Measurements from ENCODE around the gene ASPM.
"Not testable (repeated sequence)": the region's sequence is repeated elsewhere in the genome, so short reads cannot be mapped to it uniquely, and the experiment has no call there.

The ASPM gene

GRCh38 chr1:197124376-197124775 lies 22.1 kb downstream of the ASPM start:
- Histone ChIP-seq H3K4me3 (ENCODE audit: low read length) (no peak overlapping the region), H3K4me1 (ENCODE audit: control insufficient read depth, insufficient read depth, low read length) (no peaks in the 10 kb centered on the region; the same call in 1 of the 2 replicates), H3K27ac (ENCODE audit: low read length) (no peak overlapping the region), H3K27me3 (ENCODE audit: control insufficient read depth, insufficient read depth, low read length) (no peaks in the 10 kb centered on the region), H3K36me3 (ENCODE audit: control insufficient read depth, insufficient read depth, low read length) (peaks cover 5% of the 10 kb centered on the region; the same call in 1 of the 2 replicates), H3K9me3 (ENCODE audit: control insufficient read depth, insufficient read depth, low read length) (no peaks in the 10 kb centered on the region)
- WGBS (ENCODE audit: insufficient coverage, insufficient read length), result no CpG with 5 or more reads among the region's 1 CpG
- DNase-seq (ENCODE audit: low read depth, low spot score), result no peak

GRCh38 chr1:197116156-197116555 lies 30.3 kb downstream of the ASPM start:
- H3K4me1 ChIP-seq (ENCODE audit: control insufficient read depth, insufficient read depth, low read length), result no peaks in the 10 kb centered on the region
- H3K9me3 ChIP-seq (ENCODE audit: control insufficient read depth, insufficient read depth, low read length), result no peaks in the 10 kb centered on the region
- WGBS (ENCODE audit: insufficient coverage, insufficient read length), result no CpG with 5 or more reads among the region's 2 CpGs
- no peaks in the 10 kb centered on the region for H3K27me3 ChIP-seq (ENCODE audit: control insufficient read depth, insufficient read depth, low read length)
- no peak overlapping the region for H3K27ac ChIP-seq (ENCODE audit: low read length)
- DNase-seq (ENCODE audit: low read depth, low spot score), result no peak
- peaks cover 4% of the 10 kb centered on the region; the same call in 1 of the 2 replicates for H3K36me3 ChIP-seq (ENCODE audit: control insufficient read depth, insufficient read depth, low read length)
- H3K4me3 ChIP-seq (ENCODE audit: low read length), result no peak overlapping the region

- H3K27me3 ChIP-seq (ENCODE audit: control insufficient read depth, insufficient read depth, low read length), result no peaks in the 10 kb centered on the region
- peaks cover 2% of the 10 kb centered on the region; the same call in 1 of the 2 replicates for H3K36me3 ChIP-seq (ENCODE audit: control insufficient read depth, insufficient read depth, low read length)
- H3K9me3 ChIP-seq (ENCODE audit: control insufficient read depth, insufficient read depth, low read length), result no peaks in the 10 kb centered on the region
- WGBS (ENCODE audit: insufficient coverage, insufficient read length), result no CpG with 5 or more reads among the region's 1 CpG
- DNase-seq (ENCODE audit: low read depth, low spot score), result no peak
- no peaks in the 10 kb centered on the region for H3K4me1 ChIP-seq (ENCODE audit: control insufficient read depth, insufficient read depth, low read length)
- no peak overlapping the region for H3K4me3 ChIP-seq (ENCODE audit: low read length)
- H3K27ac ChIP-seq (ENCODE audit: low read length), result no peak overlapping the region
These were observed 39.6 kb downstream of the ASPM start for GRCh38 chr1:197106869-197107268.

- Histone ChIP-seq H3K36me3 (ENCODE audit: control insufficient read depth, insufficient read depth, low read length) (peaks cover 2% of the 10 kb centered on the region; the same call in 1 of the 2 replicates), H3K4me1 (ENCODE audit: control insufficient read depth, insufficient read depth, low read length) (no peaks in the 10 kb centered on the region), H3K27me3 (ENCODE audit: control insufficient read depth, insufficient read depth, low read length) (no peaks in the 10 kb centered on the region), H3K9me3 (ENCODE audit: control insufficient read depth, insufficient read depth, low read length) (no peaks in the 10 kb centered on the region), H3K27ac (ENCODE audit: low read length) (no peak overlapping the region), H3K4me3 (ENCODE audit: low read length) (no peak overlapping the region)
- no peak for DNase-seq (ENCODE audit: low read depth, low spot score)
- no CpG with 5 or more reads among the region's 5 CpGs for WGBS (ENCODE audit: insufficient coverage, insufficient read length)
These were observed 43.2 kb downstream of the ASPM start for GRCh38 chr1:197103300-197103699.

- H3K27me3 ChIP-seq (ENCODE audit: control insufficient read depth, insufficient read depth, low read length), result no peaks in the 10 kb centered on the region
- WGBS (ENCODE audit: insufficient coverage, insufficient read length), result no CpG with 5 or more reads among the region's 3 CpGs
- no peaks in the 10 kb centered on the region for H3K4me1 ChIP-seq (ENCODE audit: control insufficient read depth, insufficient read depth, low read length)
- no peak for DNase-seq (ENCODE audit: low read depth, low spot score)
- no peak overlapping the region for H3K27ac ChIP-seq (ENCODE audit: low read length)
- H3K4me3 ChIP-seq (ENCODE audit: low read length), result no peak overlapping the region
- no peaks in the 10 kb centered on the region for H3K9me3 ChIP-seq (ENCODE audit: control insufficient read depth, insufficient read depth, low read length)
- peaks cover 2% of the 10 kb centered on the region; the same call in 1 of the 2 replicates for H3K36me3 ChIP-seq (ENCODE audit: control insufficient read depth, insufficient read depth, low read length)
These were observed 44.5 kb downstream of the ASPM start for GRCh38 chr1:197101978-197102377.

GRCh38 chr1:197100677-197101076 lies 45.8 kb downstream of the ASPM start:
- WGBS (ENCODE audit: insufficient coverage, insufficient read length), result no CpG with 5 or more reads among the region's 3 CpGs
- DNase-seq (ENCODE audit: low read depth, low spot score), result no peak
- Histone ChIP-seq H3K27me3 (ENCODE audit: control insufficient read depth, insufficient read depth, low read length) (no peaks in the 10 kb centered on the region), H3K36me3 (ENCODE audit: control insufficient read depth, insufficient read depth, low read length) (no peaks in the 10 kb centered on the region; the same call in 1 of the 2 replicates), H3K9me3 (ENCODE audit: control insufficient read depth, insufficient read depth, low read length) (no peaks in the 10 kb centered on the region), H3K4me3 (ENCODE audit: low read length) (no peak overlapping the region), H3K27ac (ENCODE audit: low read length) (no peak overlapping the region), H3K4me1 (ENCODE audit: control insufficient read depth, insufficient read depth, low read length) (no peaks in the 10 kb centered on the region)

GRCh38 chr1:197099444-197099843 lies 47.0 kb downstream of the ASPM start:
- H3K4me3 ChIP-seq (ENCODE audit: low read length), result no peak overlapping the region
- DNase-seq (ENCODE audit: low read depth, low spot score), result no peak
- no peaks in the 10 kb centered on the region for H3K9me3 ChIP-seq (ENCODE audit: control insufficient read depth, insufficient read depth, low read length)
- H3K4me1 ChIP-seq (ENCODE audit: control insufficient read depth, insufficient read depth, low read length), result no peaks in the 10 kb centered on the region
- H3K36me3 ChIP-seq (ENCODE audit: control insufficient read depth, insufficient read depth, low read length), result no peaks in the 10 kb centered on the region; the same call in 1 of the 2 replicates
- H3K27ac ChIP-seq (ENCODE audit: low read length), result no peak overlapping the region
- H3K27me3 ChIP-seq (ENCODE audit: control insufficient read depth, insufficient read depth, low read length), result no peaks in the 10 kb centered on the region

- not testable (repeated sequence) for H3K9me3 ChIP-seq (ENCODE audit: control insufficient read depth, insufficient read depth, low read length); H3K36me3 ChIP-seq (ENCODE audit: control insufficient read depth, insufficient read depth, low read length); H3K4me1 ChIP-seq (ENCODE audit: control insufficient read depth, insufficient read depth, low read length); H3K4me3 ChIP-seq (ENCODE audit: low read length); DNase-seq (ENCODE audit: low read depth, low spot score); H3K27me3 ChIP-seq (ENCODE audit: control insufficient read depth, insufficient read depth, low read length); H3K27ac ChIP-seq (ENCODE audit: low read length)
- no CpG with 5 or more reads among the region's 2 CpGs for WGBS (ENCODE audit: insufficient coverage, insufficient read length)
These were observed 49.5 kb downstream of the ASPM start for GRCh38 chr1:197096971-197097370.

- DNase-seq (ENCODE audit: low read depth, low spot score), result no peak
- Histone ChIP-seq H3K4me3 (ENCODE audit: low read length) (no peak overlapping the region), H3K9me3 (ENCODE audit: control insufficient read depth, insufficient read depth, low read length) (no peaks in the 10 kb centered on the region), H3K27me3 (ENCODE audit: control insufficient read depth, insufficient read depth, low read length) (no peaks in the 10 kb centered on the region), H3K4me1 (ENCODE audit: control insufficient read depth, insufficient read depth, low read length) (no peaks in the 10 kb centered on the region), H3K36me3 (ENCODE audit: control insufficient read depth, insufficient read depth, low read length) (no peaks in the 10 kb centered on the region; the same call in 1 of the 2 replicates), H3K27ac (ENCODE audit: low read length) (no peak overlapping the region)
- WGBS (ENCODE audit: insufficient coverage, insufficient read length), result no CpG with 5 or more reads among the region's 1 CpG
These were observed 50.3 kb downstream of the ASPM start for GRCh38 chr1:197096137-197096536.

GRCh38 chr1:197093226-197093885 lies 53.1 kb downstream of the ASPM start:
- H3K27ac ChIP-seq (ENCODE audit: low read length), result no peak overlapping the region
- no peak for DNase-seq (ENCODE audit: low read depth, low spot score)

GRCh38 chr1:197092491-197093023 lies 53.9 kb downstream of the ASPM start:
- Histone ChIP-seq H3K36me3 (ENCODE audit: control insufficient read depth, insufficient read depth, low read length) (no peaks in the 10 kb centered on the region; the same call in 1 of the 2 replicates), H3K4me3 (ENCODE audit: low read length) (no peak overlapping the region), H3K27me3 (ENCODE audit: control insufficient read depth, insufficient read depth, low read length) (no peaks in the 10 kb centered on the region), H3K27ac (ENCODE audit: low read length) (no peak overlapping the region), H3K4me1 (ENCODE audit: control insufficient read depth, insufficient read depth, low read length) (no peaks in the 10 kb centered on the region), H3K9me3 (ENCODE audit: control insufficient read depth, insufficient read depth, low read length) (no peaks in the 10 kb centered on the region)
- WGBS (ENCODE audit: insufficient coverage, insufficient read length), result no CpG with 5 or more reads among the region's 1 CpG
- no peak for DNase-seq (ENCODE audit: low read depth, low spot score)

More at GRCh38 chr1:197093226-197093885, 53.1 kb downstream of the ASPM start:
- H3K4me1 ChIP-seq (ENCODE audit: control insufficient read depth, insufficient read depth, low read length), result no peaks in the 10 kb centered on the region
- H3K9me3 ChIP-seq (ENCODE audit: control insufficient read depth, insufficient read depth, low read length), result no peaks in the 10 kb centered on the region
- H3K27me3 ChIP-seq (ENCODE audit: control insufficient read depth, insufficient read depth, low read length), result no peaks in the 10 kb centered on the region
- H3K4me3 ChIP-seq (ENCODE audit: low read length), result no peak overlapping the region
- no CpG with 5 or more reads among the region's 4 CpGs for WGBS (ENCODE audit: insufficient coverage, insufficient read length)
- no peaks in the 10 kb centered on the region; the same call in 1 of the 2 replicates for H3K36me3 ChIP-seq (ENCODE audit: control insufficient read depth, insufficient read depth, low read length)

All from iPS DF 6.9 (cell line).